Keratinocyte (primary cell): ENCODE measurements around the gene DIRAS1. TPM values are rescaled to one million over a fixed set of nuclear protein-coding genes. Genes with fewer than 3 reads are reported as not detected.

ENCODE experiments used
- DNase-seq: peaks from one replicate; pipeline ENCODE4 v3.0.0-alpha.2; 2011; ENCODE audit warnings: low read depth, missing footprints, low spot score
- FAIRE-seq: peaks from 2 replicates; lab custom pipeline; 2011; peaks lifted over from hg19 to GRCh38; lab: Jason Lieb, UNC
- H2AFZ ChIP-seq: 2 replicates; pipeline ENCODE4 v1.6.0; 2012; ENCODE audit warnings: low read length, control low read depth, inconsistent platforms; ENCODE audit not compliant: control insufficient read depth
- H3K27ac ChIP-seq: 2 replicates; pipeline ENCODE4 v1.5.1; 2011; ENCODE audit warnings: low read length; ENCODE audit not compliant: control insufficient read depth, insufficient read depth
- H3K27me3 ChIP-seq: 3 replicates; pipeline ENCODE4 v1.6.0; 2011; ENCODE audit warnings: low read length; ENCODE audit not compliant: control insufficient read depth, insufficient read depth; ENCODE audit errors: extremely low read depth
- H3K36me3 ChIP-seq, 2 experiments: 2 replicates in 1 of 2; 3 replicates in 1 of 2; pipeline ENCODE4 v1.5.1; 2011; ENCODE audit warnings: low read length in 2 of 2, mild to moderate bottlenecking in 1 of 2; ENCODE audit not compliant: control insufficient read depth in 2 of 2, insufficient read depth in 2 of 2; ENCODE audit errors: extremely low read depth in 1 of 2
- H3K4me1 ChIP-seq: 3 replicates; pipeline ENCODE4 v1.5.1; 2011; ENCODE audit warnings: low read length; ENCODE audit not compliant: control insufficient read depth, insufficient read depth; ENCODE audit errors: extremely low read depth
- H3K4me2 ChIP-seq: 3 replicates; pipeline ENCODE4 v1.6.0; 2011; ENCODE audit warnings: low read depth, low read length; ENCODE audit not compliant: control insufficient read depth, insufficient read depth; ENCODE audit errors: extremely low read depth
- H3K4me3 ChIP-seq, 3 experiments: fragments of 200-600 bp in 1 of 3; sonication (generic) in 1 of 3; 2 replicates in 2 of 3; 3 replicates in 1 of 3; pipeline ENCODE4 v1.5.1; 2011 to 2016; ENCODE audit warnings: low read length in 3 of 3, mild to moderate bottlenecking in 3 of 3, control low read depth in 2 of 3, inconsistent platforms in 1 of 3, low read depth in 1 of 3, mixed read lengths in 1 of 3, mixed run types in 1 of 3, moderate library complexity in 1 of 3; ENCODE audit not compliant: control insufficient read depth in 2 of 3, insufficient read depth in 2 of 3; ENCODE audit errors: extremely low read depth in 1 of 3
- H3K79me2 ChIP-seq: 2 replicates; pipeline ENCODE4 v1.6.0; 2012; ENCODE audit warnings: low read length; ENCODE audit not compliant: control insufficient read depth, insufficient read depth
- H3K9ac ChIP-seq: 3 replicates; pipeline ENCODE4 v1.6.0; 2011; ENCODE audit warnings: low read length; ENCODE audit not compliant: control insufficient read depth, insufficient read depth; ENCODE audit errors: extremely low read depth
- H3K9me1 ChIP-seq: 3 replicates; pipeline ENCODE4 v1.6.0; 2011; ENCODE audit warnings: low read length; ENCODE audit not compliant: control insufficient read depth, insufficient read depth; ENCODE audit errors: extremely low read depth
- H3K9me3 ChIP-seq: 2 replicates; pipeline ENCODE4 v1.5.1; 2012; ENCODE audit warnings: low read depth, low read length; ENCODE audit not compliant: control insufficient read depth
- H4K20me1 ChIP-seq: 3 replicates; pipeline ENCODE4 v1.6.0; 2011; ENCODE audit warnings: low read length; ENCODE audit not compliant: control insufficient read depth, insufficient read depth; ENCODE audit errors: extremely low read depth
- CTCF ChIP-seq, 3 experiments: IDR thresholded peaks in 1 of 3; conservative IDR thresholded peaks in 1 of 3; optimal IDR thresholded peaks in 1 of 3; 2 replicates in 2 of 3; 3 replicates in 1 of 3; pipeline versions ENCODE3 to v1.5.1; 2011; ENCODE audit warnings: low read length in 3 of 3, mild to moderate bottlenecking in 3 of 3, moderate library complexity in 2 of 3, control low read depth in 1 of 3, inconsistent platforms in 1 of 3; ENCODE audit not compliant: insufficient read depth in 2 of 3; ENCODE audit errors: extremely low read depth in 1 of 3
- EZH2 ChIP-seq: IDR thresholded peaks from one replicate; pipeline ENCODE4 v1.6.1; 2012; ENCODE audit warnings: inconsistent platforms, mild to moderate bottlenecking, low read length, moderate library complexity
- dilution Hi-C: fragments of 300-500 bp; cut with MboI; formaldehyde crosslinking; loops from one replicate; pipeline ENCODE4 v1.7.0; 2020; ENCODE audit warnings: low sequenced_read_pairs; ENCODE audit not compliant: extremely low pct_ligation_motif_present
- polyA plus RNA-seq, 5 experiments: library from polyadenylated mRNA; depleted of rRNA in 3 of 5; stranded (reverse) in 3 of 5; stranded (forward) in 1 of 5; unstranded in 1 of 5; fragments of >200 nt; gene quantifications; 1 replicate in 1 of 5; 2 replicates in 3 of 5; 3 replicates in 1 of 5; pipeline versions ENCODE4 v1.2.1 to v1.2.3, GENCODE V29; 2011 to 2012; ENCODE audit warnings: missing spikeins in 2 of 5, low read depth in 1 of 5, low replicate concordance in 1 of 5

Gene DIRAS1
- polyA plus RNA-seq, 1 donor (not counting 4 experiments of a cell fraction or from before 2014, with no cell fraction given): 0.10 TPM

- DNase-seq (no peak), FAIRE-seq (no peak)
- dilution Hi-C loops: no loop called here
- Histone ChIP-seq H3K79me2 (no peaks in the 10 kb centered on the region), H2AFZ (no peak overlapping the region), H3K9me3 (no peaks in the 10 kb centered on the region), H3K9me1 (no peaks in the 10 kb centered on the region), H3K27ac (no peak overlapping the region), H3K4me1 (no peaks in the 10 kb centered on the region), H4K20me1 (no peaks in the 10 kb centered on the region), H3K36me3 (no peaks in the 10 kb centered on the region), H3K4me3 (no peak overlapping the region), H3K27me3 (peaks cover 26% of the 10 kb centered on the region), H3K4me2 (no peak overlapping the region), H3K9ac (no peak overlapping the region)
- TF ChIP-seq EZH2: no peak
- TF ChIP-seq CTCF (optimal IDR thresholded peaks at IDR 0.05 in 1 of 3, IDR thresholded peaks at IDR 0.05 in 1 of 3, conservative IDR thresholded peaks at IDR 0.05 in 1 of 3; ENCODE audit: extremely low read depth in 1 of 3, insufficient read depth in 2 of 3, low read length in 3 of 3): no peak
Observed at GRCh38 chr19:2699413-2700140, 21.6 kb downstream of the DIRAS1 start.

- Histone ChIP-seq H3K27ac (no peak overlapping the region), H3K4me3 (no peak overlapping the region), H3K4me2 (no peak overlapping the region), H3K4me1 (no peaks in the 10 kb centered on the region), H3K9me3 (no peaks in the 10 kb centered on the region), H3K27me3 (no peaks in the 10 kb centered on the region), H3K36me3 (no peaks in the 10 kb centered on the region), H3K79me2 (no peaks in the 10 kb centered on the region), H3K9me1 (no peaks in the 10 kb centered on the region), H3K9ac (no peak overlapping the region), H2AFZ (no peak overlapping the region), H4K20me1 (no peaks in the 10 kb centered on the region)
- DNase-seq (no peak), FAIRE-seq (no peak)
- no peak for TF ChIP-seq EZH2
- dilution Hi-C loops: no loop called here
Observed at GRCh38 chr19:2694196-2694595, 27.0 kb downstream of the DIRAS1 start.
